Lung (tissue), 12 donors: Measurements from ENCODE around the gene DOCK3. TPM values are rescaled to one million over a fixed set of nuclear protein-coding genes. Genes with fewer than 3 reads are reported as not detected.
A peak's percentile ranks its signal among the peaks of the same experiment; 100 is the strongest.

ENCODE experiments used
- ATAC-seq: fragments of 200-7000 bp; cut with Tn5 transposase; one replicate; pipeline ENCODE4 v1.9.1; 2020; ENCODE audit warnings: moderate number of reproducible peaks; ENCODE audit not compliant: insufficient read depth, low FRiP score
- DNase-seq, 3 donors: peaks; one replicate each; pipeline ENCODE4 v3.0.0-alpha.2; 2013 to 2017
- H3K27ac ChIP-seq, 2 donors: one replicate each; pipeline ENCODE4 v1.5.1; 2013; ENCODE audit warnings: mild to moderate bottlenecking in 2 of 2, moderate library complexity in 2 of 2, control low read depth in 1 of 2, inconsistent platforms in 1 of 2, low read depth in 1 of 2, low read length in 1 of 2
- H3K27me3 ChIP-seq, 3 donors: one replicate each; pipeline ENCODE4 v1.5.1; 2013; ENCODE audit warnings: low read length in 2 of 3; ENCODE audit not compliant: control insufficient read depth in 3 of 3, insufficient read depth in 3 of 3
- H3K36me3 ChIP-seq, 4 donors: one replicate each; pipeline ENCODE4 v1.5.1; 2013; ENCODE audit warnings: low read length in 4 of 4, mild to moderate bottlenecking in 1 of 4, moderate library complexity in 1 of 4; ENCODE audit not compliant: control insufficient read depth in 4 of 4, insufficient read depth in 4 of 4
- H3K4me1 ChIP-seq, 5 donors: one replicate each; pipeline ENCODE4 v1.5.1; 2013; ENCODE audit warnings: low read length in 5 of 5, mild to moderate bottlenecking in 2 of 5, moderate library complexity in 1 of 5; ENCODE audit not compliant: control insufficient read depth in 5 of 5, insufficient read depth in 5 of 5
- H3K4me3 ChIP-seq: one replicate; pipeline ENCODE4 v1.5.1; 2013; ENCODE audit warnings: mild to moderate bottlenecking, control low read depth, moderate library complexity
- H3K9ac ChIP-seq, 2 donors: one replicate each; pipeline ENCODE4 v1.5.1; 2013; ENCODE audit warnings: low read length in 2 of 2, control low read depth in 1 of 2; ENCODE audit not compliant: insufficient read depth in 1 of 2
- H3K9me3 ChIP-seq, 4 donors: one replicate each; pipeline ENCODE4 v1.5.1; 2013; ENCODE audit warnings: low read length in 3 of 4, mild to moderate bottlenecking in 1 of 4, moderate library complexity in 1 of 4; ENCODE audit not compliant: control insufficient read depth in 4 of 4, insufficient read depth in 3 of 4
- CTCF ChIP-seq: IDR thresholded peaks from 2 replicates; pipeline ENCODE4 v1.5.1; 2012; ENCODE audit warnings: mild to moderate bottlenecking; ENCODE audit errors: control extremely low read depth, extremely low read depth
- WGBS, 2 donors: extraction: QIAGEN DNeasy Blood & Tissue Kit; methylation state at CpG; one replicate each; pipeline ENCODE4 v1.1.7; 2013; 5-methylcytosine and 5-hydroxymethylcytosine counted together
- polyA plus RNA-seq, 2 donors: library from polyadenylated mRNA; stranded (reverse); fragments of 200-250 nt; gene quantifications; one replicate each; pipeline ENCODE4 v1.2.1, GENCODE V29; 2013
- total RNA-seq, 2 donors: library from RNA; depleted of rRNA in 1 of 2; stranded (reverse); fragments of >200 nt in 1 of 2; gene quantifications; one replicate each; pipeline ENCODE4 v1.2.1, GENCODE V29; 2014 to 2021
- donor health status: control.
- donor health status: control.
- donor health status: Bipolar disorder and iron deficiency.
- donor health status: healthy.
- donor health status: DM: yes; HTN: yes; CAD: no.

DOCK3 gene
- total and polyA plus RNA-seq, 4 donors = 0.06 to 1.4 (median 0.34) TPM

GRCh38 chr3:50696276-50696675 is 21.5 kb downstream of the DOCK3 start:
- ATAC-seq = no peak
- TF ChIP-seq CTCF = no peak
- Histone ChIP-seq H3K4me3 (no peak overlapping the region), H3K36me3 (no peaks in the 10 kb centered on the region), H3K9ac (no peak overlapping the region), H3K4me1 (no peaks in the 10 kb centered on the region), H3K27me3 (no peaks in the 10 kb centered on the region), H3K9me3 (no peaks in the 10 kb centered on the region), H3K27ac (no peak overlapping the region)
- WGBS, 2 donors = 87 to 93% methylated on average over 3 of the region's 3 CpGs
- DNase-seq = no peak

GRCh38 chr3:50698269-50698668 is 23.5 kb downstream of the DOCK3 start:
- no peaks in the 10 kb centered on the region for H3K27me3 ChIP-seq
- no peaks in the 10 kb centered on the region for H3K4me1 ChIP-seq
- no peak overlapping the region for H3K4me3 ChIP-seq
- H3K36me3 ChIP-seq = no peaks in the 10 kb centered on the region
- ATAC-seq (no peak), DNase-seq (no peak)
- no peak for TF ChIP-seq CTCF
- WGBS, 2 donors = 91 to 93% methylated on average over 2 of the region's 2 CpGs
- H3K9me3 ChIP-seq = no peaks in the 10 kb centered on the region
- no peak overlapping the region for H3K27ac ChIP-seq
- H3K9ac ChIP-seq = no peak overlapping the region

DNA sequence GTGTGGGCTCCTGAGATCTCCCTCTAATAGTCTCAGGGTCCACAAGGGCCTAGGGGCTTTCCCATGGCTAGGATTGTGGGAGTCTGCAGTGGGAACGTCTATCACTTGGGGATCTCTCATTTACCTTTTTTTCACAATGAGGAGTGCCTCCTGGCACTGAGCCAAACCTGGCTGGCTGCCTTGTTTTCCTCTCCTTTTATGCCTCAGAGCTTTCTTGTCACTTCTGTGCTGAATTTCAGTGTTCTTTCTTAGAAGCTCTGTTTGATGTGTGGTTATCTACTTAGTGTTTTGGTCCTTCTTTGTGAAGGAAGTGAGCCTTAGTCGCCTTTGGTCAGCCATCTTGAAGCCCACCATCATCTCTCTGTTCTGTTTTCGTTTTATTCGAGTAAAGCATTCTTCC is 33.9 kb downstream of the DOCK3 start:
- Histone ChIP-seq H3K27me3 (no peaks in the 10 kb centered on the region), H3K4me3 (no peak overlapping the region), H3K9me3 (peaks cover 0 to 6% (median 0%) of the 10 kb centered on the region in 4 donors), H3K36me3 (no peaks in the 10 kb centered on the region), H3K27ac (no peak overlapping the region), H3K4me1 (no peaks in the 10 kb centered on the region), H3K9ac (no peak overlapping the region)
- WGBS, 2 donors = 63 to 83% methylated on average over 4 of the region's 4 CpGs
- DNase-seq = peak; percentile 2 to 23 (median 12)
- ATAC-seq = no peak
- TF ChIP-seq CTCF = no peak

- peak; percentile 3 to 56 (median 20) for DNase-seq
- 65 to 70% methylated on average over 4 of the region's 4 CpGs for WGBS, 2 donors
- Histone ChIP-seq H3K27me3 (peaks cover 0 to 3% (median 0%) of the 10 kb centered on the region in 3 donors), H3K4me3 (no peak overlapping the region), H3K36me3 (no peaks in the 10 kb centered on the region), H3K4me1 (no peaks in the 10 kb centered on the region), H3K9ac (no peak overlapping the region), H3K27ac (no peak overlapping the region), H3K9me3 (no peaks in the 10 kb centered on the region)
- no peak for ATAC-seq
- TF ChIP-seq CTCF = no peak
These were observed 40.2 kb downstream of the DOCK3 start for GRCh38 chr3:50714946-50715345.
